ENCODE measurements around the gene S100A2.
A peak's percentile ranks its signal among the peaks of the same experiment; 100 is the strongest.
"Not testable (repeated sequence)": the region's sequence is repeated elsewhere in the genome, so short reads cannot be mapped to it uniquely, and the experiment has no call there.

S100A2 gene

GRCh38 chr1:153527023-153527682 lies 38.5 kb downstream of the S100A2 start:
- no peak for DNase-seq

GRCh38 chr1:153526132-153526543 lies 39.5 kb downstream of the S100A2 start:
- peak; percentile 73 for DNase-seq

- DNase-seq = peak; percentile 92
Observed at GRCh38 chr1:153525088-153525728, 40.4 kb downstream of the S100A2 start.

- not testable (repeated sequence) for DNase-seq
Observed at GRCh38 chr1:153522353-153523048, 43.1 kb downstream of the S100A2 start.

GRCh38 chr1:153521808-153522207 lies 43.8 kb downstream of the S100A2 start:
- not testable (repeated sequence) for DNase-seq

GRCh38 chr1:153520818-153521476 lies 44.7 kb downstream of the S100A2 start:
- no peak for DNase-seq

GRCh38 chr1:153520137-153520691 lies 45.4 kb downstream of the S100A2 start:
- DNase-seq = not testable (repeated sequence)

- DNase-seq = no peak
Observed at GRCh38 chr1:153519242-153519641, 46.4 kb downstream of the S100A2 start.

- no peak for DNase-seq
Observed at GRCh38 chr1:153515504-153516394, 49.9 kb downstream of the S100A2 start.

- no peak for DNase-seq
Observed at GRCh38 chr1:153513666-153514065, 52.0 kb downstream of the S100A2 start.

GRCh38 chr1:153513023-153513422 lies 52.6 kb downstream of the S100A2 start:
- DNase-seq = peak; percentile 20

Measured in DMS 273 treated with DMSO at 0.1 percent for 48 hours (cell line).